H9 (cell line): ENCODE results near the gene IL6ST. TPM values are rescaled to one million over a fixed set of nuclear protein-coding genes. Genes with fewer than 3 reads are reported as not detected.

Source experiments
- DNase-seq: peaks from one replicate; pipeline ENCODE4 v3.0.0-alpha.2; 2017
- H2AFZ ChIP-seq: one replicate; pipeline ENCODE4 v1.6.1; 2013; ENCODE audit warnings: mild to moderate bottlenecking, low read length, control low read depth, moderate library complexity
- H2AK5ac ChIP-seq: 2 replicates; pipeline ENCODE4 v1.6.1; 2013; ENCODE audit warnings: low read length, control low read depth, mixed read lengths; ENCODE audit not compliant: insufficient read length
- H2BK120ac ChIP-seq: one replicate; pipeline ENCODE4 v1.6.1; 2013; ENCODE audit warnings: low read depth, mild to moderate bottlenecking, low read length, control low read depth, inconsistent platforms; ENCODE audit not compliant: poor library complexity, severe bottlenecking
- H2BK12ac ChIP-seq: 2 replicates; pipeline ENCODE4 v1.6.1; 2013; ENCODE audit warnings: low read length, control low read depth, mixed read lengths, low read depth; ENCODE audit not compliant: insufficient read length
- H2BK15ac ChIP-seq: 2 replicates; pipeline ENCODE4 v1.6.1; 2013; ENCODE audit warnings: low read depth, low read length, control low read depth
- H2BK20ac ChIP-seq: one replicate; pipeline ENCODE4 v1.6.1; 2013; ENCODE audit warnings: low read depth, mild to moderate bottlenecking, low read length, control low read depth, inconsistent platforms; ENCODE audit not compliant: poor library complexity, severe bottlenecking
- H2BK5ac ChIP-seq: 2 replicates; pipeline ENCODE4 v1.6.1; 2013; ENCODE audit warnings: low read length, control low read depth, mixed read lengths; ENCODE audit not compliant: insufficient read length
- H3K14ac ChIP-seq: 2 replicates; pipeline ENCODE4 v1.6.1; 2013; ENCODE audit warnings: low read length, control low read depth; ENCODE audit not compliant: insufficient read depth
- H3K18ac ChIP-seq: 2 replicates; pipeline ENCODE4 v1.6.1; 2013; ENCODE audit warnings: low read depth, mild to moderate bottlenecking, mixed read lengths, low read length, control low read depth; ENCODE audit not compliant: insufficient read length
- H3K23ac ChIP-seq: 2 replicates; pipeline ENCODE4 v1.6.1; 2013; ENCODE audit warnings: low read length, control low read depth, mixed read lengths, low read depth; ENCODE audit not compliant: insufficient read length
- H3K23me2 ChIP-seq: 2 replicates; pipeline ENCODE4 v1.6.1; 2013; ENCODE audit warnings: low read depth, mild to moderate bottlenecking, mixed read lengths, low read length, control low read depth; ENCODE audit not compliant: insufficient read length, poor library complexity, severe bottlenecking
- H3K27ac ChIP-seq: 2 replicates; pipeline ENCODE4 v1.5.1; 2013; ENCODE audit warnings: low read length, control low read depth, mixed read lengths, low read depth; ENCODE audit not compliant: insufficient read length
- H3K27me3 ChIP-seq: 2 replicates; pipeline ENCODE4 v1.6.1; 2013; ENCODE audit warnings: low read length, control low read depth, inconsistent platforms; ENCODE audit not compliant: insufficient read depth
- H3K4ac ChIP-seq: 2 replicates; pipeline ENCODE4 v1.6.1; 2013; ENCODE audit warnings: low read depth, mild to moderate bottlenecking, control low read depth, inconsistent platforms, low read length, moderate library complexity
- H3K4me1 ChIP-seq: 2 replicates; pipeline ENCODE4 v1.6.1; 2013; ENCODE audit warnings: low read length, control low read depth, inconsistent platforms; ENCODE audit not compliant: insufficient read depth
- H3K4me2 ChIP-seq: 2 replicates; pipeline ENCODE4 v1.6.1; 2013; ENCODE audit warnings: low read length, control low read depth, mixed read lengths; ENCODE audit not compliant: insufficient read length, insufficient read depth
- H3K56ac ChIP-seq: 2 replicates; pipeline ENCODE4 v1.6.1; 2013; ENCODE audit warnings: low read depth, mild to moderate bottlenecking, mixed read lengths, low read length, control low read depth; ENCODE audit not compliant: insufficient read length
- H3K79me1 ChIP-seq: 2 replicates; pipeline ENCODE4 v1.6.1; 2013; ENCODE audit warnings: low read depth, mild to moderate bottlenecking, moderate library complexity, low read length, control low read depth, inconsistent platforms; ENCODE audit not compliant: insufficient read depth, poor library complexity, severe bottlenecking
- H3K79me2 ChIP-seq: 2 replicates; pipeline ENCODE4 v1.6.1; 2013; ENCODE audit warnings: low read length, control low read depth, inconsistent platforms; ENCODE audit not compliant: insufficient read depth
- H3K9ac ChIP-seq: 2 replicates; pipeline ENCODE4 v1.6.1; 2013; ENCODE audit warnings: low read length, control low read depth, mixed read lengths; ENCODE audit not compliant: insufficient read length; ENCODE audit errors: extremely low read depth
- H3K9me3 ChIP-seq: one replicate; pipeline ENCODE4 v1.6.1; 2013; ENCODE audit warnings: low read depth, low read length, inconsistent platforms; ENCODE audit not compliant: control insufficient read depth
- H3T11ph ChIP-seq: one replicate; pipeline ENCODE4 v1.6.1; 2013; ENCODE audit warnings: mild to moderate bottlenecking, low read length, control low read depth, inconsistent platforms
- H4K20me1 ChIP-seq: one replicate; pipeline ENCODE4 v1.6.1; 2013; ENCODE audit not compliant: control insufficient read depth, insufficient read length, insufficient read depth
- H4K5ac ChIP-seq: 2 replicates; pipeline ENCODE4 v1.6.1; 2013; ENCODE audit warnings: low read depth, mild to moderate bottlenecking, mixed read lengths, low read length, control low read depth; ENCODE audit not compliant: insufficient read length
- H4K8ac ChIP-seq: replicated peaks from 2 replicates; pipeline ENCODE4 v1.6.1; 2013; ENCODE audit warnings: low read length, control low read depth, mixed read lengths, low read depth; ENCODE audit not compliant: insufficient read length
- H4K91ac ChIP-seq: 2 replicates; pipeline ENCODE4 v1.6.1; 2013; ENCODE audit warnings: low read depth, mild to moderate bottlenecking, moderate library complexity, mixed read lengths, low read length, control low read depth; ENCODE audit not compliant: insufficient read length
- H3K27ac Mint-ChIP-seq, 3 experiments: 2 replicates in 2 of 3; 3 replicates in 1 of 3; pipeline ENCODE4 v1.8.0; 2020 to 2021; ENCODE audit warnings: mixed read lengths in 3 of 3, mild to moderate bottlenecking in 1 of 3, moderate library complexity in 1 of 3
- H3K27me3 Mint-ChIP-seq: 2 replicates; pipeline ENCODE4 v1.8.0; 2021; ENCODE audit warnings: low read depth, mild to moderate bottlenecking, moderate library complexity, mixed read lengths
- H3K36me3 Mint-ChIP-seq, 3 experiments: 2 replicates in 2 of 3; 3 replicates in 1 of 3; pipeline ENCODE4 v1.8.0; 2020 to 2021; ENCODE audit warnings: low read depth in 3 of 3, mixed read lengths in 3 of 3; ENCODE audit not compliant: insufficient read depth in 1 of 3
- H3K4me1 Mint-ChIP-seq, 2 experiments: 2 replicates each; pipeline ENCODE4 v1.8.0; 2020; ENCODE audit warnings: mixed read lengths in 2 of 2
- H3K4me3 Mint-ChIP-seq, 2 experiments: 2 replicates in 1 of 2; 3 replicates in 1 of 2; pipeline ENCODE4 v1.8.0; 2020 to 2021; ENCODE audit warnings: mild to moderate bottlenecking in 2 of 2, mixed read lengths in 2 of 2, moderate library complexity in 1 of 2
- H3K9me3 Mint-ChIP-seq, 2 experiments: 2 replicates in 1 of 2; 3 replicates in 1 of 2; pipeline ENCODE4 v1.8.0; 2020; ENCODE audit warnings: mild to moderate bottlenecking in 2 of 2, mixed read lengths in 2 of 2, moderate library complexity in 1 of 2
- CTCF ChIP-seq: fragments of 200-600 bp; sonication (generic); conservative IDR thresholded peaks from 3 replicates; pipeline ENCODE4 v1.8.0; 2021; ENCODE audit warnings: antibody characterized with exemption, mild to moderate bottlenecking
- WGBS: extraction: QIAGEN DNeasy Blood & Tissue Kit; methylation state at CpG from one replicate; pipeline ENCODE4 v1.1.7; 2013; ENCODE audit warnings: missing lambda C conversion rate, low lambda C conversion rate, mixed read lengths; ENCODE audit not compliant: insufficient read length; ENCODE audit errors: extremely low coverage; 5-methylcytosine and 5-hydroxymethylcytosine counted together
- total RNA-seq: library from RNA; stranded (reverse); gene quantifications from 2 replicates; pipeline ENCODE4 v1.2.1, GENCODE V29; 2021

The IL6ST gene
- total RNA-seq, 1 experiment from 2014 or later: 11.1 TPM

- Histone ChIP-seq H2AFZ (no peak overlapping the region), H3T11ph (no peak overlapping the region)
- no peaks in the 10 kb centered on the region for H3K4me1 Mint-ChIP-seq
These were observed 30.6 kb upstream of the IL6ST start for GRCh38 chr5:56025151-56025885.

More at GRCh38 chr5:56025151-56025885, 30.6 kb upstream of the IL6ST start:
- Histone ChIP-seq H3K79me2 (no peaks in the 10 kb centered on the region), H3K4ac (no peak overlapping the region), H3K27me3 (no peaks in the 10 kb centered on the region), H3K14ac (no peak overlapping the region), H3K23me2 (no peaks in the 10 kb centered on the region), H3K23ac (no peak overlapping the region), H2AK5ac (no peak overlapping the region), H3K27ac (no peak overlapping the region), H3K56ac (no peak overlapping the region), H3K79me1 (no peaks in the 10 kb centered on the region), H4K91ac (no peak overlapping the region), H3K4me1 (no peaks in the 10 kb centered on the region), H2BK120ac (no peak overlapping the region), H3K18ac (no peak overlapping the region), H4K8ac (no peak overlapping the region), H2BK20ac (no peak overlapping the region), H2BK15ac (no peak overlapping the region), H3K4me2 (no peak overlapping the region), H4K20me1 (no peaks in the 10 kb centered on the region), H3K9ac (no peak overlapping the region), H2BK5ac (no peak overlapping the region), H3K9me3 (no peaks in the 10 kb centered on the region), H4K5ac (no peak overlapping the region), H2BK12ac (no peak overlapping the region)
- no peak for DNase-seq
- H3K27me3 Mint-ChIP-seq: no peaks in the 10 kb centered on the region
- no CpG with 5 or more reads among the region's 4 CpGs for WGBS
- no peaks in the 10 kb centered on the region for H3K9me3 Mint-ChIP-seq
- no peak overlapping the region for H3K27ac Mint-ChIP-seq
- no peaks in the 10 kb centered on the region for H3K36me3 Mint-ChIP-seq
- H3K4me3 Mint-ChIP-seq: no peak overlapping the region
- TF ChIP-seq CTCF: no peak
